HepG2 (cell line): Measurements from ENCODE around the gene SCARF1. TPM values are rescaled to one million over a fixed set of nuclear protein-coding genes. Genes with fewer than 3 reads are reported as not detected.

Experiments used
- ATAC-seq: fragments of 200-7000 bp; cut with Tn5 transposase; 3 replicates; pipeline ENCODE4 v1.9.1; 2020; ENCODE audit warnings: mild to moderate bottlenecking, moderate library complexity
- BruUV-seq: library from RNA; stranded (reverse); fragments of 400-500 nt; replicated peaks from 2 replicates; lab custom pipeline; 2021; lab: Mats Ljungman, UMichigan
- CTCF ChIA-PET: fragments of 300-600 bp; formaldehyde crosslinking; extraction: SDS; loops from one replicate; lab custom pipeline; 2021; ENCODE audit warnings: low total read pairs, inconsistent platforms, low intra/inter-chr PET ratio; lab: Yijun Ruan, JAX
- POLR2A ChIA-PET: fragments of 350-600 bp; sonication (Branson Sonifier 250); formaldehyde crosslinking; loops from one replicate; lab custom pipeline; 2020; ENCODE audit warnings: antibody characterized with exemption, inconsistent platforms; lab: Yijun Ruan, JAX
- DNase-seq: peaks from one replicate; pipeline ENCODE4 v3.0.0-alpha.2; 2015; ENCODE audit warnings: low spot score
- FAIRE-seq: peaks from 3 replicates; lab custom pipeline; 2011; peaks lifted over from hg19 to GRCh38; lab: Jason Lieb, UNC
- H2AFZ ChIP-seq: one replicate; pipeline ENCODE4 v1.6.1; 2011; ENCODE audit warnings: low read length, inconsistent platforms
- H3K27ac ChIP-seq: fragments of 300-600 bp; 3 replicates; pipeline ENCODE4 v1.8.0; 2011; ENCODE audit warnings: mixed run types, mild to moderate bottlenecking, mixed read lengths, low read length, inconsistent platforms; ENCODE audit not compliant: insufficient read depth; ENCODE audit errors: extremely low read length
- H3K27me3 ChIP-seq, 2 experiments: fragments of 200-600 bp in 1 of 2; 2 replicates in 1 of 2; 3 replicates in 1 of 2; pipeline versions ENCODE4 v1.6.0 to v1.8.0; 2011; ENCODE audit warnings: low read length in 2 of 2, mild to moderate bottlenecking in 2 of 2, moderate library complexity in 2 of 2, inconsistent platforms in 1 of 2; ENCODE audit not compliant: insufficient read depth in 2 of 2, control insufficient read depth in 1 of 2
- H3K36me3 ChIP-seq, 2 experiments: fragments of 200-600 bp in 1 of 2; replicated peaks in 1 of 2; 2 replicates in 1 of 2; 3 replicates in 1 of 2; pipeline versions ENCODE4 v1.5.1 to v1.8.0; 2011; ENCODE audit warnings: low read length in 2 of 2, inconsistent platforms in 1 of 2; ENCODE audit not compliant: insufficient read depth in 2 of 2, control insufficient read depth in 1 of 2
- H3K4me1 ChIP-seq: 2 replicates; pipeline ENCODE4 v1.5.1; 2012; ENCODE audit warnings: low read length, inconsistent platforms; ENCODE audit not compliant: insufficient read depth
- H3K4me2 ChIP-seq: 2 replicates; pipeline ENCODE4 v1.6.0; 2011; ENCODE audit warnings: low read depth, low read length, inconsistent platforms
- H3K4me3 ChIP-seq, 3 experiments: fragments of 200-600 bp in 1 of 3; sonication (generic), shearing (Covaris generic) in 1 of 3; replicated peaks in 1 of 3; 2 replicates each; pipeline ENCODE4 v1.5.1; 2011 to 2016; ENCODE audit warnings: low read length in 3 of 3, inconsistent platforms in 2 of 3, low read depth in 2 of 3, mild to moderate bottlenecking in 2 of 3, control low read depth in 1 of 3, mixed read lengths in 1 of 3; ENCODE audit not compliant: insufficient read depth in 1 of 3
- H3K79me2 ChIP-seq: one replicate; pipeline ENCODE4 v1.6.1; 2011; ENCODE audit warnings: low read length, inconsistent platforms; ENCODE audit not compliant: insufficient read depth
- H3K9ac ChIP-seq: 2 replicates; pipeline ENCODE4 v1.6.0; 2011; ENCODE audit warnings: mild to moderate bottlenecking, low read depth, low read length, inconsistent platforms; ENCODE audit not compliant: insufficient read depth
- H3K9me3 ChIP-seq: 2 replicates; pipeline ENCODE4 v1.5.1; 2012; ENCODE audit warnings: mild to moderate bottlenecking, low read length
- H4K20me1 ChIP-seq: 2 replicates; pipeline ENCODE4 v1.6.0; 2011; ENCODE audit warnings: inconsistent platforms, mild to moderate bottlenecking, low read length, moderate library complexity; ENCODE audit not compliant: insufficient read depth
- BRF2 ChIP-seq: sonication (generic); formaldehyde crosslinking; IDR thresholded peaks from 2 replicates; pipeline ENCODE4 v1.8.1; 2022; ENCODE audit warnings: mild to moderate bottlenecking, missing genetic modification reagents
- CEBPB ChIP-seq: IDR thresholded peaks from 2 replicates; pipeline ENCODE4 v1.6.1; 2011; ENCODE audit warnings: low read depth, low read length, improper control_type of control experiment, borderline replicate concordance
- FOXO4 ChIP-seq: sonication (generic); formaldehyde crosslinking; conservative IDR thresholded peaks from 2 replicates; pipeline ENCODE4 v1.8.1; 2023; ENCODE audit warnings: missing genetic modification reagents
- HIVEP1 ChIP-seq: sonication (generic); formaldehyde crosslinking; IDR thresholded peaks from 2 replicates; pipeline ENCODE4 v1.4.0; 2020; ENCODE audit warnings: mild to moderate bottlenecking, missing genetic modification reagents
- MATR3 ChIP-seq: sonication (generic); formaldehyde crosslinking; IDR thresholded peaks from 2 replicates; pipeline ENCODE4 v1.4.0; 2020; ENCODE audit warnings: missing genetic modification reagents
- MAZ ChIP-seq, 2 experiments: sonication (generic) in 1 of 2; formaldehyde crosslinking in 1 of 2; IDR thresholded peaks; 2 replicates each; pipeline versions ENCODE4 v1.5.0 to v1.6.1; 2012 to 2020; ENCODE audit warnings: low read depth in 2 of 2, mild to moderate bottlenecking in 2 of 2, borderline replicate concordance in 1 of 2, improper control_type of control experiment in 1 of 2, low read length in 1 of 2, missing genetic modification reagents in 1 of 2, moderate library complexity in 1 of 2
- SAP130 ChIP-seq: IDR thresholded peaks from 2 replicates; pipeline ENCODE4 v1.6.1; 2016; ENCODE audit warnings: low read depth
- TCF7L2 ChIP-seq: IDR thresholded peaks from 2 replicates; pipeline ENCODE4 v1.6.1; 2011; ENCODE audit warnings: mild to moderate bottlenecking, low read depth, low read length, moderate library complexity
- ZBTB33 ChIP-seq: sonication (generic); formaldehyde crosslinking; IDR thresholded peaks from 2 replicates; pipeline ENCODE4 v1.4.0; 2020; ENCODE audit warnings: missing genetic modification reagents
- ZBTB38 ChIP-seq: sonication (generic); formaldehyde crosslinking; IDR thresholded peaks from 2 replicates; pipeline ENCODE4 v1.5.1; 2020; ENCODE audit warnings: mild to moderate bottlenecking, missing genetic modification reagents
- ZFP36L1 ChIP-seq: sonication (generic); formaldehyde crosslinking; IDR thresholded peaks from 2 replicates; pipeline ENCODE4 v1.8.0; 2022; ENCODE audit warnings: mild to moderate bottlenecking, missing genetic modification reagents, moderate library complexity
- ZNF589 ChIP-seq: sonication (generic); formaldehyde crosslinking; conservative IDR thresholded peaks from 2 replicates; pipeline ENCODE4 v1.8.0; 2022; ENCODE audit warnings: mild to moderate bottlenecking, moderate library complexity, missing genetic modification reagents
- ZNF687 ChIP-seq: sonication (generic); formaldehyde crosslinking; IDR thresholded peaks from 2 replicates; pipeline ENCODE4 v1.5.1; 2020; ENCODE audit warnings: mild to moderate bottlenecking, missing genetic modification reagents, moderate library complexity
- WGBS: methylation state at CpG from one replicate; pipeline ENCODE4 v1.1.6; 2017; ENCODE audit warnings: low lambda C conversion rate; 5-methylcytosine and 5-hydroxymethylcytosine counted together
- in situ Hi-C: cut with HindIII; loops from 2 replicates; pipeline ENCODE4 v1.10.0; 2017; ENCODE audit warnings: low pct_unique_long_range_greater_than_20kb; ENCODE audit not compliant: extremely low pct_ligation_motif_present
- intact Hi-C: fragments of 100-400 bp; cut with micrococcal nuclease; formaldehyde crosslinking; loops from one replicate; pipeline ENCODE4 v1.10.0; 2022; ENCODE audit not compliant: unreplicated experiment
- polyA plus RNA-seq, 8 experiments: library from polyadenylated mRNA; depleted of rRNA in 3 of 8; stranded (reverse) in 7 of 8; unstranded in 1 of 8; fragments of >200 nt; fragmentation: Illumina TruSeq in 4 of 8; extraction: Trizol in 4 of 8; gene quantifications; 2 replicates each; pipeline versions ENCODE4 v1.2.1 to v1.2.3, GENCODE V29; 2011 to 2016; ENCODE audit warnings: low read depth in 4 of 8, missing spikeins in 1 of 8, mixed read lengths in 1 of 8; ENCODE audit not compliant: insufficient read depth in 1 of 8
- total RNA-seq, 5 experiments: library from RNA; depleted of rRNA; stranded (reverse); fragments of >200 nt; fragmentation: Illumina TruSeq; extraction: Trizol; gene quantifications; 2 replicates each; pipeline ENCODE4 v1.2.3, GENCODE V29; 2016; ENCODE audit warnings: low read depth in 1 of 5

The SCARF1 gene
- total and polyA plus RNA-seq, 2 of the 13 experiments (the other 11 are each of a cell fraction or from before 2014, with no cell fraction given): 0.24 to 0.71 TPM

- Histone ChIP-seq H3K27ac (peak overlapping the region; percentile 93), H3K27me3 (no peaks in the 10 kb centered on the region), H3K36me3 (peaks cover 32 to 48% of the 10 kb centered on the region in 2 experiments), H2AFZ (no peak overlapping the region), H3K4me1 (peaks cover 50% of the 10 kb centered on the region), H3K9me3 (no peaks in the 10 kb centered on the region), H3K79me2 (no peaks in the 10 kb centered on the region), H3K9ac (peak overlapping the region; percentile 89; the same call in 1 of the 2 replicates), H3K4me3 (peak overlapping the region in 2 of 3 experiments; percentile 24 to 74; a peak in 2 of 6 replicates), H4K20me1 (peaks cover 6% of the 10 kb centered on the region; the same call in 1 of the 2 replicates), H3K4me2 (peak overlapping the region; percentile 81; the same call in 1 of the 2 replicates)
- WGBS: 87% methylated on average over 20 of the region's 22 CpGs
- CTCF ChIA-PET: no interaction called here
- in situ Hi-C loops: no loop called here
- POLR2A ChIA-PET: interaction anchor here (1.5 to 3.8 kb wide), 11 partner anchors 10 to 179 kb away, joined by 4 to 42 read pairs (median 9); partner anchors contain the start of genes PRPF8, RPA1, SERPINF1 and SMYD4
- FAIRE-seq (no peak), DNase-seq (no peak), ATAC-seq (no peak)
- intact Hi-C loops: no loop called here
- BruUV-seq: TSS peak; percentile 49
- TF ChIP-seq FOXO4: 0 out of 2 replicates have a peak, but pooled peaks have one; percentile 25
- no peak for TF ChIP-seq SAP130 (CRISPR knock-in tag)
- peak; percentile 56 for TF ChIP-seq ZNF687
- TF ChIP-seq ZBTB33 (CRISPR knock-in tag): peak; percentile 92
- no peak for TF ChIP-seq CEBPB
- no peak for TF ChIP-seq BRF2
- no peak for TF ChIP-seq MATR3 (CRISPR knock-in tag)
- peak; percentile 39; the same call in 1 of the 2 replicates for TF ChIP-seq ZBTB38 (CRISPR knock-in tag)
- no peak for TF ChIP-seq MAZ (IDR thresholded peaks at IDR 0.05; ENCODE audit: borderline replicate concordance, low read depth, low read length)
- no peak for TF ChIP-seq MAZ (CRISPR knock-in tag; IDR thresholded peaks at IDR 0.05; ENCODE audit: low read depth)
- TF ChIP-seq ZFP36L1 (CRISPR knock-in tag): no peak
- no peak for TF ChIP-seq TCF7L2
- 0 out of 2 replicates have a peak, but pooled peaks have one; percentile 12 for TF ChIP-seq HIVEP1 (CRISPR knock-in tag)
- no peak for TF ChIP-seq ZNF589
These were observed 5.4 kb upstream of the SCARF1 start for GRCh38 chr17:1650731-1651558.
